MM.1S (cell line): ENCODE results near the gene BNC1.

Source experiments
- CTCF ChIP-seq: fragments of 300-600 bp; sonication (generic); IDR thresholded peaks from 2 replicates; pipeline ENCODE4 v1.5.1; 2016; ENCODE audit warnings: antibody characterized with exemption, low read length, mixed read lengths
- EZH2 ChIP-seq: fragments of 300-600 bp; sonication (generic); optimal IDR thresholded peaks from 2 replicates; pipeline ENCODE3; 2017; ENCODE audit warnings: low read depth, mild to moderate bottlenecking, antibody characterized with exemption, low read length, mixed read lengths

GRCh38 chr15:83292317-83292716, 7.9 kb upstream of the BNC1 start:
- TF ChIP-seq CTCF (no peak), EZH2 (no peak)
